ENCODE measurements around the gene DNM3. TPM values are rescaled to one million over a fixed set of nuclear protein-coding genes. Genes with fewer than 3 reads are reported as not detected.
"Not testable (repeated sequence)": the region's sequence is repeated elsewhere in the genome, so short reads cannot be mapped to it uniquely, and the experiment has no call there.

Gene DNM3
- total RNA-seq, 1 donor from 2014 or later = 2.7 TPM

GRCh38 chr1:171798311-171798710 is 43.0 kb upstream of the DNM3 start:
- no peak for TF ChIP-seq CTCF (IDR thresholded peaks at IDR 0.05; ENCODE audit: insufficient read depth, low read length, poor library complexity, severe bottlenecking)
- Histone ChIP-seq H3K27me3 (ENCODE audit: control insufficient read depth, insufficient read depth, low read length) (no peaks in the 10 kb centered on the region), H3K4me3 (ENCODE audit: low read depth, low read length) (no peak overlapping the region), H3K36me3 (ENCODE audit: control insufficient read depth, insufficient read depth, low read length) (no peaks in the 10 kb centered on the region)
- DNase-seq (ENCODE audit: low read depth) = no peak

- no peak for TF ChIP-seq CTCF (IDR thresholded peaks at IDR 0.05; ENCODE audit: insufficient read depth, low read length, poor library complexity, severe bottlenecking)
- Histone ChIP-seq H3K4me3 (ENCODE audit: low read depth, low read length) (no peak overlapping the region), H3K36me3 (ENCODE audit: control insufficient read depth, insufficient read depth, low read length) (no peaks in the 10 kb centered on the region), H3K27me3 (ENCODE audit: control insufficient read depth, insufficient read depth, low read length) (no peaks in the 10 kb centered on the region)
- no peak for DNase-seq (ENCODE audit: low read depth)
Observed at GRCh38 chr1:171798765-171799164, 42.5 kb upstream of the DNM3 start.

GRCh38 chr1:171799166-171799565 is 42.1 kb upstream of the DNM3 start:
- DNase-seq (ENCODE audit: low read depth) = no peak
- no peak for TF ChIP-seq CTCF (IDR thresholded peaks at IDR 0.05; ENCODE audit: insufficient read depth, low read length, poor library complexity, severe bottlenecking)

GRCh38 chr1:171799698-171800097 is 41.6 kb upstream of the DNM3 start:
- not testable (repeated sequence) for H3K27me3 ChIP-seq (ENCODE audit: control insufficient read depth, insufficient read depth, low read length); DNase-seq (ENCODE audit: low read depth); H3K36me3 ChIP-seq (ENCODE audit: control insufficient read depth, insufficient read depth, low read length); H3K4me3 ChIP-seq (ENCODE audit: low read depth, low read length)

More at GRCh38 chr1:171799166-171799565, 42.1 kb upstream of the DNM3 start:
- Histone ChIP-seq H3K27me3 (ENCODE audit: control insufficient read depth, insufficient read depth, low read length) (no peaks in the 10 kb centered on the region), H3K36me3 (ENCODE audit: control insufficient read depth, insufficient read depth, low read length) (no peaks in the 10 kb centered on the region), H3K4me3 (ENCODE audit: low read depth, low read length) (no peak overlapping the region)

- Histone ChIP-seq H3K36me3 (ENCODE audit: control insufficient read depth, insufficient read depth, low read length) (no peaks in the 10 kb centered on the region), H3K4me3 (ENCODE audit: low read depth, low read length) (no peak overlapping the region), H3K27me3 (ENCODE audit: control insufficient read depth, insufficient read depth, low read length) (no peaks in the 10 kb centered on the region)
- DNase-seq (ENCODE audit: low read depth) = no peak
- TF ChIP-seq CTCF (IDR thresholded peaks at IDR 0.05; ENCODE audit: insufficient read depth, low read length, poor library complexity, severe bottlenecking) = no peak
Observed at GRCh38 chr1:171800342-171800741, 41.0 kb upstream of the DNM3 start.

GRCh38 chr1:171800851-171801250 is 40.4 kb upstream of the DNM3 start:
- H3K27me3 ChIP-seq (ENCODE audit: control insufficient read depth, insufficient read depth, low read length) = no peaks in the 10 kb centered on the region
- no peak for TF ChIP-seq CTCF (IDR thresholded peaks at IDR 0.05; ENCODE audit: insufficient read depth, low read length, poor library complexity, severe bottlenecking)
- DNase-seq (ENCODE audit: low read depth) = no peak
- H3K36me3 ChIP-seq (ENCODE audit: control insufficient read depth, insufficient read depth, low read length) = no peaks in the 10 kb centered on the region
- H3K4me3 ChIP-seq (ENCODE audit: low read depth, low read length) = no peak overlapping the region
